Measurements from ENCODE around the gene CERS4. TPM values are rescaled to one million over a fixed set of nuclear protein-coding genes. Genes with fewer than 3 reads are reported as not detected.
A peak's percentile ranks its signal among the peaks of the same experiment; 100 is the strongest.

The CERS4 gene
- 10 to 100 TPM; 38.6 to 75.4 (median 58.3) TPM for total RNA-seq
- long read RNA-seq, partial matches to known transcripts, result 3 of 14 reads
- long read RNA-seq, other reads (novel, unspliced or antisense), result 4 of 14 reads

DNA sequence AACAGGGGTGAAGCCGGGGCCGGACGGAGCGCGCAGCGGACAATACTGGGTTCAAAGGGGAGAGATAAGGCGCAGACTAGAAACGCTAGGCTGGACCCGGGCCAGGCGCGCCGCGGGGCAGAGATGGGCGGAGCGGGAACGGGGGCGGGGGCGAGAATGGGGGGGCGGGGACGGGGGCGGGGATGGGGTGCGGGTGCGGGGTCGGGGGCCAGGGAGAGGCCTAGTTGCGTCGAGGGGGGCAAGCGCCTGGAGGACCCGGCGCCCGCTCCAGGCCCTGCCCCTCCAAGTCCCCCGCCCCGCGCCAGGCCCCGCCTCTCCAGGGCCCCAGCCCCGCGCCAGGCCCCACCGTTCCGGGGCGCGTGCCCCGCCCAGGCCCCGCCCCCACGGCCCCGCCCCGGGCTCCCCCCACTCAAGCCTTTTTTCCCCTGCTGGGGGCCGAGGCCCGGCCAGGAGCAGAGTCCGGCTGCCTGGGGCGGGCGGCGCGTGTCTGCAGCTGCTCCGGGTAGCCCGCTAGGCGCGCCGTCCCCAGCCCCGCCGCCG is at the start of gene CERS4:
Gene CERS4 (plus strand): TSS at position 449 of the 540 bp plus-strand sequence. CDS start 41,707 bp downstream, outside the sequence.
- no peaks in the 10 kb centered on the region for H3K27me3 ChIP-seq
- WGBS (ENCODE audit: insufficient coverage, low coverage, low lambda C conversion rate, missing lambda C conversion rate), result 0% methylated on average over 10 of the region's 60 CpGs
- intact Hi-C loops (cut with DNase I), result no loop called here
- H3K9me3 ChIP-seq, result no peaks in the 10 kb centered on the region
- no peaks in the 10 kb centered on the region for H3K36me3 ChIP-seq
- peak; percentile 88 to 95 (median 91) for ATAC-seq
- peak within 1 kb of the TSS; percentile 83 to 96 (median 84) for H3K4me3 ChIP-seq
- peaks cover 0 to 36% (median 8%) of the 10 kb centered on the region in 4 donors for H3K4me1 ChIP-seq
- peak within 1 kb of the TSS; percentile 70 to 81 (median 74) for H3K27ac ChIP-seq
- TF ChIP-seq, protein P1, sequence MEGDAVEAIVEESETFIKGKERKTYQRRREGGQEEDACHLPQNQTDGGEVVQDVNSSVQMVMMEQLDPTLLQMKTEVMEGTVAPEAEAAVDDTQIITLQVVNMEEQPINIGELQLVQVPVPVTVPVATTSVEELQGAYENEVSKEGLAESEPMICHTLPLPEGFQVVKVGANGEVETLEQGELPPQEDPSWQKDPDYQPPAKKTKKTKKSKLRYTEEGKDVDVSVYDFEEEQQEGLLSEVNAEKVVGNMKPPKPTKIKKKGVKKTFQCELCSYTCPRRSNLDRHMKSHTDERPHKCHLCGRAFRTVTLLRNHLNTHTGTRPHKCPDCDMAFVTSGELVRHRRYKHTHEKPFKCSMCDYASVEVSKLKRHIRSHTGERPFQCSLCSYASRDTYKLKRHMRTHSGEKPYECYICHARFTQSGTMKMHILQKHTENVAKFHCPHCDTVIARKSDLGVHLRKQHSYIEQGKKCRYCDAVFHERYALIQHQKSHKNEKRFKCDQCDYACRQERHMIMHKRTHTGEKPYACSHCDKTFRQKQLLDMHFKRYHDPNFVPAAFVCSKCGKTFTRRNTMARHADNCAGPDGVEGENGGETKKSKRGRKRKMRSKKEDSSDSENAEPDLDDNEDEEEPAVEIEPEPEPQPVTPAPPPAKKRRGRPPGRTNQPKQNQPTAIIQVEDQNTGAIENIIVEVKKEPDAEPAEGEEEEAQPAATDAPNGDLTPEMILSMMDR (IDR thresholded peaks at IDR 0.05), result no peak
- TF ChIP-seq POLR2A (IDR thresholded peaks at IDR 0.05), result no peak
- DNase-seq, result peak; percentile 91 to 95 (median 93)

GRCh38 chr19:8161135-8161646 is 48.0 kb upstream of the CERS4 start:
- TF ChIP-seq POLR2A (IDR thresholded peaks at IDR 0.05), result no peak
- TF ChIP-seq, protein P1 (IDR thresholded peaks at IDR 0.05), result no peak
- no peak overlapping the region for H3K27ac ChIP-seq
- ATAC-seq, result peak; percentile 40 to 79 (median 66)
- H3K4me1 ChIP-seq, result peaks cover 0 to 3% (median 0%) of the 10 kb centered on the region in 4 donors
- no peaks in the 10 kb centered on the region for H3K9me3 ChIP-seq
- no peaks in the 10 kb centered on the region for H3K36me3 ChIP-seq
- no peaks in the 10 kb centered on the region for H3K27me3 ChIP-seq
- intact Hi-C loops (cut with DNase I), result no loop called here
- 70% methylated on average over 7 of the region's 12 CpGs for WGBS (ENCODE audit: insufficient coverage, low coverage, low lambda C conversion rate, missing lambda C conversion rate)
- no peak overlapping the region for H3K4me3 ChIP-seq
- DNase-seq, result peak in 1 of 3 donors; percentile 27

- H3K4me3 ChIP-seq, result no peak overlapping the region
- no peaks in the 10 kb centered on the region for H3K9me3 ChIP-seq
- no peaks in the 10 kb centered on the region for H3K27me3 ChIP-seq
- no peaks in the 10 kb centered on the region for H3K36me3 ChIP-seq
- TF ChIP-seq, protein P1 (IDR thresholded peaks at IDR 0.05), result no peak
- no peak for TF ChIP-seq POLR2A (IDR thresholded peaks at IDR 0.05)
- H3K27ac ChIP-seq, result no peak overlapping the region
- intact Hi-C loops (cut with DNase I), result no loop called here
- 52% methylated on average over 5 of the region's 7 CpGs for WGBS (ENCODE audit: insufficient coverage, low coverage, low lambda C conversion rate, missing lambda C conversion rate)
- peaks cover 0 to 8% (median 4%) of the 10 kb centered on the region in 4 donors for H3K4me1 ChIP-seq
- ATAC-seq (no peak), DNase-seq (no peak)
Observed at GRCh38 chr19:8163759-8164158, 45.4 kb upstream of the CERS4 start.

GRCh38 chr19:8167985-8168384 is 41.2 kb upstream of the CERS4 start:
- WGBS (ENCODE audit: insufficient coverage, low coverage, low lambda C conversion rate, missing lambda C conversion rate), result 21% methylated on average over 6 of the region's 6 CpGs
- TF ChIP-seq, protein P1 (IDR thresholded peaks at IDR 0.05), result no peak
- no peak for TF ChIP-seq POLR2A (IDR thresholded peaks at IDR 0.05)
- Histone ChIP-seq H3K27me3 (no peaks in the 10 kb centered on the region), H3K4me3 (no peak overlapping the region), H3K9me3 (no peaks in the 10 kb centered on the region), H3K36me3 (no peaks in the 10 kb centered on the region), H3K27ac (no peak overlapping the region), H3K4me1 (peaks cover 0 to 8% (median 4%) of the 10 kb centered on the region in 4 donors)
- DNase-seq (no peak), ATAC-seq (peak; percentile 14 to 44 (median 22))
- intact Hi-C loops (cut with DNase I), result no loop called here

Data from right lobe of liver (tissue), 6 donors.